ENCODE data around the gene VCPKMT.

The VCPKMT gene

GRCh38 chr14:50116181-50116956, at the start of gene VCPKMT:
Gene VCPKMT (minus strand): TSS chr14:50116572. CDS start chr14:50116552, 20 bp downstream.
- peak; percentile 82 to 83 for DNase-seq (ENCODE audit: low read depth in 2 of 2)

DNA sequence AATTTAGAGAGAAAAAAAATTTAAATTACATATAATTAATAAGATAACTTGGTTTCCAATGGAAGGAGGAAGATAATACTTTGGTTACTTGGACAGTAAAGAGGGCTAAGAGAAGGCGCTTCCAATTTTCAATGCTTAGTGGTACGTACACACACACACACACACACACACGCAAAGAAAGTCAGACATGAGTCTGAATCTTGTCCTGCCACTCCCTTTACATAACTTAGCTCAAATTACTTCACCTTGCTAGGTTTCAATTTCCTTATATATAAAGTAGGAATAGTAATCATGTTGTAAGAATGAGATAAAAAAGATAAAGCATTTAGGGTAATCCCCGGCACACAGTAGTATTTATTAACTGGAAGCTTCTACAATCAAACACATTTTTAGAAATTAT, 39.7 kb upstream of the VCPKMT start:
- DNase-seq (ENCODE audit: low read depth in 2 of 2) = no peak

DNA sequence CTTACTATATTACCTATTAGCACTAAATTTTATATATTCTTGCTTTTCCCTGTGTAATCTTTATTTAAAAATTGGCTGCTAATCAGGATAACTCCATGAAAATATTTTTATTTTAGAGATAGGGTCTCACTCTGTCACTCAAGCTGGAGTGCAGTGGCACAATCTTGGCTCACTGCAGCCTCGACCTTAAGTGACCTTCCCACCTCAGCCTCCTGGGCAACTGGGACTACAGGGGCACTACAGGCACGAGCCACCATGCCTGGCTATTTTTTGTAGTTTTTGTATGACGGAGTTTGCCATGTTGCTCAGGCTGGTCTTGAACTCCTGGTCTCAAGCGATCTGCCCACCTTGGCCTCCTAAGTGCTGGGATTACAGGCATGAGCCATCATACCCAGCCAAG, 32.4 kb upstream of the VCPKMT start:
- DNase-seq (ENCODE audit: low read depth in 2 of 2) = no peak

- DNase-seq (ENCODE audit: low read depth in 2 of 2) = no peak
These were observed 22.8 kb upstream of the VCPKMT start for GRCh38 chr14:50139192-50139591.

GRCh38 chr14:50127802-50128201, 11.4 kb upstream of the VCPKMT start:
- DNase-seq (ENCODE audit: low read depth in 2 of 2) = no peak

- DNase-seq (ENCODE audit: low read depth in 2 of 2) = no peak
These were observed 6.7 kb upstream of the VCPKMT start for GRCh38 chr14:50123062-50123461.

DNA sequence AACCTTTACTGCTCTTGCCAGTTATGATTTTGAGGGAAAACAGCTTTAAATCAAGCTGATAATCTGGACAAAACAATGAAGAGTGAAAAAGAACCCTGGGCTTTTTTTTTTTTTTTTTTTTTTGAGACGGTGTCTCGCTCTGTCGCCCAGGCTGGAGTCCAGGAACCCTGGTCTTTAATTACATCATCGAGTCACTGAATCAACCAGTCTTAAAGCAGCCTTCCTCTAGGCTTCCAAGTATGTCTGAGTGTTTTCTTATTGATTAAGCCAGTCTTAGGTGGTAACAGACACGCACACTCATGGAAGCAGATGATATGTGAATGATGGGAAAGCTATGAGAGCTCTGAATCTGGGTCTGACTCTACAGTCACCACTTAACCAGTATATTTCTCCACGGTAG, 5.9 kb upstream of the VCPKMT start:
- DNase-seq (ENCODE audit: low read depth in 2 of 2) = no peak

DNA sequence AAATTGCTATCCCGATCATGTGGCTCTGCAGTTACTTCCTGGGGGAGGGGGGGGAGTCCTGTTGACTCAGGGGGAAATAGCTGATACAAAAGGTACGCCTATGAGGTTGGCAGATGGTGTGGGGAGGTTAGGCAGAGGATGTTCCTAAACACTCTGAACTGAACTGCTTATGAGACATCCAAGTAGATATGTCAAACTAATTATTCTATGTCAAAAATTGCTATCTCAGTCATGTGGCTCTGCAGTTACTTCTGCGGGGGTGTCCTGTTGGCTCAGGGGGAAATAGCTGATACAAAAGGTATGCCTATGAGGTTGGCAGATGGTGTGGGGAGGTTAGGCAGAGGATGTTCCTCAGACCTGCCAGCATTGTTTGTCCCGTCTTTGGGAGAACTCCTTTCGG, 5.1 kb upstream of the VCPKMT start:
- DNase-seq (ENCODE audit: low read depth in 2 of 2) = no peak

- DNase-seq (ENCODE audit: low read depth in 2 of 2) = no peak
These were observed 1.1 kb upstream of the VCPKMT start for GRCh38 chr14:50117456-50117855.

GRCh38 chr14:50116966-50117365, 594 bp upstream of the VCPKMT start:
- DNase-seq (ENCODE audit: low read depth in 2 of 2) = no peak

- no peak for DNase-seq (ENCODE audit: low read depth in 2 of 2)
These were observed 2.9 kb downstream of the VCPKMT start for GRCh38 chr14:50113381-50114035.

DNA sequence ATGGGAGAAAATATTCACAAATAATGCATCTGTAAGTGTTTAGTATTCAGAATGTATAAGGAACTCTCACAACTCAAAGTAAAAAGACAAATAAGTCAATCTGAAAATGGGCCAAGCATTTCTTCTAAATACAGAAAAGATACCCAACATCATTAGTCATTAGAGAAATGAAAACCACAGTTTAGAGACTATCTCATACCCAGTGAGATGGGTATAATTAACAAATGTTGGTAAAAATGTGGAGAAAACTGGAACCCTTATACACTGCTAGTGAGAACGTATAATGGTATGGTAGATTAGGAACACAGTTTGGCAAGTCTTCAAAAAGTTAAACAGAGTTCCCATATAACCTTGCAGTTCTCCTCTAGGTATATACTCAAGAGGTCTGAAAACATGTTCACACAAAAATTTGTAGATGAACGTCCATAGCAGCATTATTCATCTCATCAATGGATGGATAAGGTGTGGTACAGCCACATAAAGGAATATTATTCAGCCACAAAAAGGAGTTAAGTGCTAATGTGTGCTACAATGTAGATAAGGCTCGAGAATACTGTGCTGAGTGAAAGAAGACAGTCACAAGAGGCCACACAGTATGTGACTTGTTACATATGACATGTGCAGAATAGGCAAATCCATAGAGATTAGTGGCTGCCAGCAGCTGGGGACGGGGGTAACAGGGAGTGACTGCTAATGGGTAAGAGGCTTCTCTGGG, 5.9 kb downstream of the VCPKMT start:
- no peak for DNase-seq (ENCODE audit: low read depth in 2 of 2)

- DNase-seq (ENCODE audit: low read depth in 2 of 2) = no peak
These were observed 7.0 kb downstream of the VCPKMT start for GRCh38 chr14:50109342-50109741.

- DNase-seq (ENCODE audit: low read depth in 2 of 2) = no peak
These were observed 8.5 kb downstream of the VCPKMT start for GRCh38 chr14:50107850-50108249.

DNA sequence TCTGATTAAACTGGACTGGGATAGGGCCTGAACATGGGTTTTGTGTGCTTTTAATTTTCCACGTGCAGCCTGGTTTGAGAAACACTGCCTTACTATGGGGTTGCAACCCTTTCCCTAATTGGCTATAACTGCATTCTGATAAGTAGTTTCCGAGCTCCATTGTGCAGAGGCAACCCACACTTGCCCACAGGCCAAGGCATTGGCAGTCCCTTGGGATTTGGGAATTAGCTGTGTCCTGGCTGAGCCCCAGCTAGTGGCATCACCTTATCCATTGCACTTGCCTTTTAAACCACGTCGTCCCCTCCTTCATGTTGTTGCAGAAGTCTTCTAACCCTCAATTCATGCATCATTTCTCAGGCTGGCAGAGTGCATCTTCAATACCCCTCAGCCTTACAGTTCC, 10.2 kb downstream of the VCPKMT start:
- DNase-seq (ENCODE audit: low read depth in 2 of 2) = no peak

GRCh38 chr14:50103558-50103957, 12.8 kb downstream of the VCPKMT start:
- DNase-seq (ENCODE audit: low read depth in 2 of 2) = no peak

- DNase-seq (ENCODE audit: low read depth in 2 of 2) = no peak
These were observed 15.0 kb downstream of the VCPKMT start for GRCh38 chr14:50101417-50101816.

- no peak for DNase-seq (ENCODE audit: low read depth in 2 of 2)
These were observed 15.6 kb downstream of the VCPKMT start for GRCh38 chr14:50100805-50101204.

DNA sequence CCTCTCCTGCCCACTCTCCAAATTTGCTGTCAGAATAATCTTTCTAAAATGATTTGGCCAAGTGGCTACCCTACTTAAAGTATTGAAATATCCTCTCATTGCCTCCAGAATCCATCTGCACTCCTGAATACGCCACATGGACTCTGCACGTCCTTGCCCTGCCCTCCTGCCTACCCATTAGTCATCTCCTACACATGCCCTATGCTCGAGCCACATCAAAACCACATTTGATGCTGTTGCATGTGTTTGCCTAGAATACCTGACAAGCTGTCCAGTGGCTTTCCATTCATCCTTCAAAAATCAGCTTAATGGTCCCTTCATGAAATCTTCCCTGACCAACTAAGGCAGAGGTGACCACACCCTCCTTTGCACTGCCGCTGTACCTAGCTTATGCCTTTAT, 17.0 kb downstream of the VCPKMT start:
- no peak for DNase-seq (ENCODE audit: low read depth in 2 of 2)

DNA sequence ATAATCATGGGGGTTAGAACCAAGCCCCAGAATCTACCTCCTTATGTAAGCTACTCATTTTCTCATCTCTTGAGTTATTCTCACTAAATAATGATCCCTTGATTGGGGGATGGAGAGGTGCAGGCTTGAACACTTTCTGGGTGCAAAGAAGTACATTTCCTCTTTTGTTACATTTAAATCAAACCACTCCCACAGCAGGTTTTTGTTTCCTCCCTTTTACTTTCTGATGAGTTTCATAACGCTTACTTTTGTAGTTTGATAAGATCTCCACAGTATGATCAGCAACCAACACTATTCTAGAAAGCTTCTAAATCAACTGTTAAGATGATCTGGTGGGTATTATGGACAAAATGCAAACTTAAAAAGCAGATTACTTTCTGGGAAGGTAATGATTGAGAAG, 20.5 kb downstream of the VCPKMT start:
- no peak for DNase-seq (ENCODE audit: low read depth in 2 of 2)

DNA sequence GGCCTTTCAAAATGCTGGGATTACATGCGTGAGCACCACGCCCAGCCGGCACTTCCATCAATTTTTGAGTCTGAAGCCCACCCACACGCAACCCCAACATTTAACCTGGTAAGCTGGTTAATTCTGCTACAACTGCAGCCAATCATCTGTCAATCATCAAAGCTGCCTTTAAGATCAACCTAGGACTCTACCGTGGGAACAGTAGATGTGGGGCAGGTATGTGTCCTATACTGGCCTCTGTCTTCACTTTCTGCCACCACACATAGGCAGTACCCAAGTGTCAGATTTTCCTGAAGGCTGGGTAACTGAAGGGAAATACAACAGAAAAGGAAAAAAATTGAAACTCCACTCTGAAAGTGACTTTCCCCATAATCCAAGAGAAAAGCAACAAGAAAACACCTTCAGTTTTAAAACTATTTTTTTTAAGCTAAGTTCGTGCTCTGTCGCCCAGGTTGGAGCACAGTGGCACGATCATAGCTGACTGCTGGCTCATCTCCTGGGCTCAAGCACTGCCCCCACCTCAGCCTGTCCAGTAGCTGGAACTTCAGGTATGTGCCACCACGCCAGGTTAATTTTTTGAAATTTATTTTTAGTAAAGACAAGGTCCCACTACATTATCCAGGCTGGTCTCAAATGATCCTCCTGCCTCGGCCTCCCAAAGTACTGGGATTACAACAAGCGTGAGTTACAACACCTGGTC, 22.2 kb downstream of the VCPKMT start:
- no peak for DNase-seq (ENCODE audit: low read depth in 2 of 2)

GRCh38 chr14:50093496-50093895, 22.9 kb downstream of the VCPKMT start:
- no peak for DNase-seq (ENCODE audit: low read depth in 2 of 2)
